DOHH2 (cell line): ENCODE measurements around the gene GAS7.

Experiments used
- H3F3A ChIP-seq: fragments of 200-600 bp; sonication (generic), shearing (Covaris generic); 2 replicates; pipeline ENCODE4 v1.6.0; 2016; ENCODE audit warnings: antibody characterized with exemption, mild to moderate bottlenecking; ENCODE audit not compliant: control insufficient read depth, insufficient read depth
- H3K27ac ChIP-seq: fragments of 200-600 bp; sonication (generic); 2 replicates; pipeline ENCODE4 v1.5.1; 2014; ENCODE audit warnings: low read depth, mild to moderate bottlenecking, low read length, moderate library complexity
- H3K27me3 ChIP-seq: fragments of 200-600 bp; sonication (generic); 2 replicates; pipeline ENCODE4 v1.6.1; 2014; ENCODE audit warnings: mild to moderate bottlenecking, low read length, mixed read lengths; ENCODE audit not compliant: control insufficient read depth
- H3K36me3 ChIP-seq: fragments of 200-600 bp; sonication (generic); 2 replicates; pipeline ENCODE4 v1.6.1; 2014; ENCODE audit warnings: mild to moderate bottlenecking, low read length, moderate library complexity, mixed read lengths; ENCODE audit not compliant: control insufficient read depth
- H3K4me1 ChIP-seq: fragments of 200-600 bp; sonication (generic); 2 replicates; pipeline ENCODE4 v1.6.1; 2014; ENCODE audit warnings: mild to moderate bottlenecking, low read length, mixed read lengths; ENCODE audit not compliant: control insufficient read depth
- H3K4me2 ChIP-seq: fragments of 200-600 bp; sonication (generic); 2 replicates; pipeline ENCODE4 v1.6.0; 2014; ENCODE audit warnings: mild to moderate bottlenecking, low read length, moderate library complexity
- H3K4me3 ChIP-seq: fragments of 200-600 bp; sonication (generic); 2 replicates; pipeline ENCODE4 v1.5.1; 2014; ENCODE audit warnings: mild to moderate bottlenecking, low read length, mixed read lengths
- H3K79me2 ChIP-seq: fragments of 200-600 bp; sonication (generic); 2 replicates; pipeline ENCODE4 v1.6.1; 2014; ENCODE audit warnings: mild to moderate bottlenecking, low read length, mixed read lengths; ENCODE audit not compliant: control insufficient read depth
- H3K9me2 ChIP-seq: fragments of 200-600 bp; sonication (generic); replicated peaks from 2 replicates; pipeline ENCODE4 v1.6.1; 2014; ENCODE audit warnings: mild to moderate bottlenecking, low read length, mixed read lengths; ENCODE audit not compliant: control insufficient read depth
- H3K9me3 ChIP-seq: fragments of 200-600 bp; sonication (generic); 2 replicates; pipeline ENCODE4 v1.6.1; 2014; ENCODE audit warnings: antibody characterized with exemption, low read length, mixed read lengths; ENCODE audit not compliant: control insufficient read depth, insufficient read depth
- H4K20me1 ChIP-seq: fragments of 200-600 bp; sonication (generic); 2 replicates; pipeline ENCODE4 v1.6.0; 2014; ENCODE audit warnings: low read depth, mild to moderate bottlenecking, antibody characterized with exemption, low read length, moderate library complexity; ENCODE audit not compliant: control insufficient read depth, insufficient read depth
- EZH2phosphoT487 ChIP-seq: fragments of 200-600 bp; sonication (generic); IDR thresholded peaks from 2 replicates; pipeline ENCODE4 v1.6.1; 2017; ENCODE audit warnings: borderline replicate concordance, mild to moderate bottlenecking, antibody characterized with exemption, low read length, moderate library complexity, mixed read lengths
- TF ChIP-seq, protein P1 (sequence below): fragments of 200-600 bp; sonication (generic); IDR thresholded peaks from one replicate; pipeline ENCODE4 v1.5.1; 2014; ENCODE audit warnings: antibody characterized with exemption, mild to moderate bottlenecking, low read depth, low read length; ENCODE audit not compliant: poor library complexity, severe bottlenecking

GAS7 gene

DNA sequence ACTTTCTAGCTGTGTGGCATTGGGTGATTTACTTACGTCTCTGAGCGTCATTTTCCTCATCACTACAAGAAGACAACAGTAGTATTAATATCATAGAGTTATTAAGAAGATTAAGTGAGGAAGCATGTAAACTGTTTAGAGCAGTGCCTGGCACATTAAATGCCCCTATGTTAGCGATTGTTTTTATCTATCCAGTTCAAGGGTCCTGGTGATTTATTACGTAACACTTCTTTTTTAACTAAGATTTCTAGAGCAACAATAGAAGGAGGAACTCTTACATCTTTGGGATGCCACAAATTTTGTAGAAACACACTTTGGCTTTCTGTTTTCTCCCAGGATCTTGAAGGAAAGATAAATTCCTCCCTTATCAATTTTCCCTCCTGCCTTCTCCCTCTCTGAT lies 3.3 kb upstream of the GAS7 start:
- peaks cover 11% of the 10 kb centered on the region; the same call in 1 of the 2 replicates for H3K9me3 ChIP-seq
- no peaks in the 10 kb centered on the region for H3K79me2 ChIP-seq
- H3K4me3 ChIP-seq: no peak overlapping the region
- H3F3A ChIP-seq: no peaks in the 10 kb centered on the region
- no peak overlapping the region for H3K4me2 ChIP-seq
- H4K20me1 ChIP-seq: no peaks in the 10 kb centered on the region
- H3K9me2 ChIP-seq: no peaks in the 10 kb centered on the region
- TF ChIP-seq EZH2phosphoT487: no peak
- TF ChIP-seq, protein P1, sequence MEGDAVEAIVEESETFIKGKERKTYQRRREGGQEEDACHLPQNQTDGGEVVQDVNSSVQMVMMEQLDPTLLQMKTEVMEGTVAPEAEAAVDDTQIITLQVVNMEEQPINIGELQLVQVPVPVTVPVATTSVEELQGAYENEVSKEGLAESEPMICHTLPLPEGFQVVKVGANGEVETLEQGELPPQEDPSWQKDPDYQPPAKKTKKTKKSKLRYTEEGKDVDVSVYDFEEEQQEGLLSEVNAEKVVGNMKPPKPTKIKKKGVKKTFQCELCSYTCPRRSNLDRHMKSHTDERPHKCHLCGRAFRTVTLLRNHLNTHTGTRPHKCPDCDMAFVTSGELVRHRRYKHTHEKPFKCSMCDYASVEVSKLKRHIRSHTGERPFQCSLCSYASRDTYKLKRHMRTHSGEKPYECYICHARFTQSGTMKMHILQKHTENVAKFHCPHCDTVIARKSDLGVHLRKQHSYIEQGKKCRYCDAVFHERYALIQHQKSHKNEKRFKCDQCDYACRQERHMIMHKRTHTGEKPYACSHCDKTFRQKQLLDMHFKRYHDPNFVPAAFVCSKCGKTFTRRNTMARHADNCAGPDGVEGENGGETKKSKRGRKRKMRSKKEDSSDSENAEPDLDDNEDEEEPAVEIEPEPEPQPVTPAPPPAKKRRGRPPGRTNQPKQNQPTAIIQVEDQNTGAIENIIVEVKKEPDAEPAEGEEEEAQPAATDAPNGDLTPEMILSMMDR: no peak
- no peak overlapping the region for H3K27ac ChIP-seq
- no peaks in the 10 kb centered on the region for H3K36me3 ChIP-seq
- no peaks in the 10 kb centered on the region for H3K4me1 ChIP-seq
- H3K27me3 ChIP-seq: no peaks in the 10 kb centered on the region

DNA sequence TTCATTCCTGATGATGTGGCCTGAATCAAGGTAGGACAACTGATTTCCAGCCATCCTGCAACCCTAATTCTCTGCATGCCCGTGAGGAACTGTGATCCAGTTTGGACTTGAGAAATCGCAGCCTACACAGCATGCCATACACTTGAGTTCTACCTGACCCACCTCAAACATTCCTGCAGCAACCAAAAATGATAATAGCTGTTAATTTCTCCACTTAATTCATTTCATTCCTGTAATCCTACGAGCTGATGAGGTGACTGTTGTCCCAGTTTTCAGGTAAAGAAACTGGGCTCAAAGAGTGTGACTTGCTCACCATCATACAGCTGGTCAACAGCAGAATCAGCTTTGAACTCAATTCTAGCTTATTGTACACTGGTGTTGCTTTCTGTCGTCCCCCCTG lies 2.2 kb upstream of the GAS7 start:
- H3K79me2 ChIP-seq: no peaks in the 10 kb centered on the region
- peaks cover 7% of the 10 kb centered on the region; the same call in 1 of the 2 replicates for H3K9me3 ChIP-seq
- H4K20me1 ChIP-seq: no peaks in the 10 kb centered on the region
- H3F3A ChIP-seq: no peaks in the 10 kb centered on the region
- no peaks in the 10 kb centered on the region for H3K27me3 ChIP-seq
- no peaks in the 10 kb centered on the region for H3K9me2 ChIP-seq
- no peak overlapping the region for H3K4me3 ChIP-seq
- no peaks in the 10 kb centered on the region for H3K4me1 ChIP-seq
- no peak overlapping the region for H3K4me2 ChIP-seq
- no peak for TF ChIP-seq EZH2phosphoT487
- TF ChIP-seq, protein P1: no peak
- H3K27ac ChIP-seq: no peak overlapping the region
- H3K36me3 ChIP-seq: no peaks in the 10 kb centered on the region

GRCh38 chr17:10200016-10200415 lies 1.6 kb upstream of the GAS7 start:
- no peak overlapping the region for H3K4me3 ChIP-seq
- H4K20me1 ChIP-seq: no peaks in the 10 kb centered on the region
- no peak overlapping the region for H3K4me2 ChIP-seq
- H3K4me1 ChIP-seq: no peaks in the 10 kb centered on the region
- no peak overlapping the region for H3K27ac ChIP-seq
- H3K79me2 ChIP-seq: no peaks in the 10 kb centered on the region
- no peaks in the 10 kb centered on the region for H3K27me3 ChIP-seq
- TF ChIP-seq, protein P1: no peak
- TF ChIP-seq EZH2phosphoT487: no peak
- no peaks in the 10 kb centered on the region for H3K36me3 ChIP-seq
- no peaks in the 10 kb centered on the region for H3K9me2 ChIP-seq
- H3F3A ChIP-seq: no peaks in the 10 kb centered on the region
- H3K9me3 ChIP-seq: peaks cover 4% of the 10 kb centered on the region; the same call in 1 of the 2 replicates
